Measurements from ENCODE around the gene PPARGC1A.

The PPARGC1A gene

GRCh38 chr4:23890369-23891063 is 669 bp upstream of the PPARGC1A start:
- peak overlapping the region; percentile 56 to 58 for H3K4me3 ChIP-seq
- intact Hi-C loops (cut with DNase I; ENCODE audit: low total_unique reads): no loop called here
- no peaks in the 10 kb centered on the region for H3K9me3 ChIP-seq

GRCh38 chr4:23889391-23889790 is 456 bp downstream of the PPARGC1A start:
- peak overlapping the region; percentile 56 to 58 for H3K4me3 ChIP-seq
- H3K27ac ChIP-seq: peak overlapping the region; percentile 72 to 81
- intact Hi-C loops (cut with DNase I; ENCODE audit: low total_unique reads): no loop called here
- H3K4me1 ChIP-seq: peaks cover 0 to 19% (median 1%) of the 10 kb centered on the region in 4 donors
- no peaks in the 10 kb centered on the region for H3K36me3 ChIP-seq
- no peak for TF ChIP-seq CTCF (IDR thresholded peaks at IDR 0.05)
- no peaks in the 10 kb centered on the region for H3K9me3 ChIP-seq
- no peaks in the 10 kb centered on the region for H3K27me3 ChIP-seq
- no peak for DNase-seq

More at GRCh38 chr4:23890369-23891063, 669 bp upstream of the PPARGC1A start:
- no peak for DNase-seq
- no peaks in the 10 kb centered on the region for H3K27me3 ChIP-seq
- H3K4me1 ChIP-seq: peaks cover 0 to 19% (median 1%) of the 10 kb centered on the region in 4 donors
- peak overlapping the region; percentile 72 to 81 for H3K27ac ChIP-seq
- TF ChIP-seq CTCF (IDR thresholded peaks at IDR 0.05): no peak
- H3K36me3 ChIP-seq: no peaks in the 10 kb centered on the region

- peak in 1 of 2 donors; percentile 64 for DNase-seq
- no peaks in the 10 kb centered on the region for H3K27me3 ChIP-seq
- no peak for TF ChIP-seq CTCF (IDR thresholded peaks at IDR 0.05)
- H3K36me3 ChIP-seq: no peaks in the 10 kb centered on the region
- H3K9me3 ChIP-seq: no peaks in the 10 kb centered on the region
- peak overlapping the region; percentile 72 to 81 for H3K27ac ChIP-seq
- intact Hi-C loops (cut with DNase I; ENCODE audit: low total_unique reads): no loop called here
- H3K4me1 ChIP-seq: peaks cover 0 to 20% (median 1%) of the 10 kb centered on the region in 4 donors
- peak overlapping the region; percentile 56 to 58 for H3K4me3 ChIP-seq
These were observed 1.2 kb downstream of the PPARGC1A start for GRCh38 chr4:23888421-23889319.

GRCh38 chr4:23887989-23888388 is 1.9 kb downstream of the PPARGC1A start:
- Histone ChIP-seq H3K27me3 (no peaks in the 10 kb centered on the region), H3K4me3 (peak overlapping the region; percentile 56 to 58), H3K9me3 (no peaks in the 10 kb centered on the region), H3K36me3 (no peaks in the 10 kb centered on the region), H3K4me1 (peaks cover 0 to 27% (median 2%) of the 10 kb centered on the region in 4 donors), H3K27ac (peak overlapping the region; percentile 72 to 81)
- no peak for TF ChIP-seq CTCF (IDR thresholded peaks at IDR 0.05)
- intact Hi-C loops (cut with DNase I; ENCODE audit: low total_unique reads): no loop called here
- DNase-seq: no peak

GRCh38 chr4:23887173-23887572 is 2.7 kb downstream of the PPARGC1A start:
- Histone ChIP-seq H3K27ac (peak overlapping the region in 1 of 2 donors; percentile 81), H3K27me3 (no peaks in the 10 kb centered on the region), H3K4me1 (peaks cover 0 to 31% (median 4%) of the 10 kb centered on the region in 4 donors), H3K4me3 (no peak overlapping the region), H3K36me3 (no peaks in the 10 kb centered on the region), H3K9me3 (no peaks in the 10 kb centered on the region)
- intact Hi-C loops (cut with DNase I; ENCODE audit: low total_unique reads): no loop called here
- DNase-seq: no peak
- no peak for TF ChIP-seq CTCF (IDR thresholded peaks at IDR 0.05)
